SK-N-SH treated with all-trans-retinoic acid at 6 μM for 48 hours (cell line): ENCODE measurements around the gene PSMA7.

Source experiments
- ARNTL ChIP-seq: fragments of 450-650 bp; formaldehyde crosslinking; IDR thresholded peaks from 2 replicates; pipeline ENCODE4 v1.5.0; 2020; ENCODE audit warnings: low read depth, mild to moderate bottlenecking, moderate library complexity, borderline replicate concordance
- RARB ChIP-seq: fragments of 250-450 bp; sonication (Bioruptor Pico); IDR thresholded peaks from 2 replicates; pipeline ENCODE4 v1.8.0; 2021; ENCODE audit warnings: mild to moderate bottlenecking, moderate library complexity
- SNAI2 ChIP-seq: fragments of 250-450 bp; sonication (Bioruptor Pico); IDR thresholded peaks from 2 replicates; pipeline ENCODE4 v1.5.0; 2020; ENCODE audit warnings: mild to moderate bottlenecking, moderate library complexity
- ZC3H10 ChIP-seq: fragments of 250-450 bp; sonication (Bioruptor Pico); IDR thresholded peaks from 2 replicates; pipeline ENCODE4 v1.5.1; 2021; ENCODE audit warnings: mild to moderate bottlenecking, moderate library complexity
- ZFP3 ChIP-seq: fragments of 250-450 bp; sonication (Bioruptor Pico); IDR thresholded peaks from 2 replicates; pipeline ENCODE4 v1.5.0; 2020; ENCODE audit warnings: mild to moderate bottlenecking, moderate library complexity
- ZFP30 ChIP-seq: fragments of 450-650 bp; formaldehyde crosslinking; IDR thresholded peaks from 2 replicates; pipeline ENCODE4 v1.5.0; 2022; ENCODE audit warnings: mild to moderate bottlenecking, moderate library complexity
- TF ChIP-seq, protein P1 (sequence below): fragments of 250-450 bp; sonication (Bioruptor Pico); IDR thresholded peaks from 2 replicates; pipeline ENCODE4 v1.8.0; 2020; ENCODE audit warnings: mild to moderate bottlenecking, moderate library complexity, borderline replicate concordance
- TF ChIP-seq, protein P2 (sequence below): fragments of 250-450 bp; sonication (Bioruptor Pico); IDR thresholded peaks from 2 replicates; pipeline ENCODE4 v1.5.0; 2020; ENCODE audit warnings: mild to moderate bottlenecking, moderate library complexity

DNA sequence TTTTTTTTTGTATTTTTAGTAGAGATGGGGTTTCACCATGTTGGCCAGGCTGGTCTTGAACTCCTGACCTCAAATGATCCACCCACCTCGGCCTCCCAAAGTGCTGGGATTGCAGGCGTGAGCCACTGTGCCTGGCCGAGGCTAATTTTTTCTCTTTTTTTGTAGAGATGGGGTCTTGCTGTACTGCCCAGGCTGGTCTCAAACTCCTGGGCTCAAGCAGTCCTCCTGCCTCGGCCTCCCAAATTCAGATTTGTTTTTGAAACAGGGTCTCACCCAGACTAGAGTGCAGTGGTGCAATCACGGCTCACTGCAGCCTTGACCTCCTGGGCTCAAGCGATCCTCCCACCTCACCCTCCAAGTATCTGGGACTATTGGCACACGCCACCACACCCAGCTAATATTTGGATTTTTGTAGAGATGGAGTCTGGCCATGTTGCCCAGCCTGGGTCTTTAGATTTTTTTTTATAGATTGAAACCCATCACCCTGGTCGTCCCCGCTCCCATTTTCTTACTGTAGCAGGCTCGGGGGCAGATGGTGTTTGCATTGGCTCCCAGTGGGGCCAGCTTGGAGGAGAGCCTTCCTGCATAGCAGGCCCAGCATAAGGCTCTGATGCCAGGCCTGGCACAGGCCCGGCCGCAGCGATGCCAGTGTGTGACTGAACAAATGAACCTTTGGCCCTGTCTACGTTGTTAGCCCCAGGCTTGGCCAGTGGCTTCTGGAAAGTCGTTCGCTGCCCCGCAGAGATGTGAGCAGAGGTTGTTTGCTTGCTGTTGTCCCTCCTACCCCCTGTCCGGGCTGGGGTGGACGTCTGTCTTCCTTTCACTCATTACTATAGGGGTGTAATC is 35.3 kb upstream of the PSMA7 start:
- TF ChIP-seq RARB (CRISPR knock-in tag) (no peak), ZFP30 (CRISPR knock-in tag) (no peak), ZFP3 (CRISPR knock-in tag) (no peak), ARNTL (CRISPR knock-in tag) (no peak), SNAI2 (CRISPR knock-in tag) (no peak), ZC3H10 (no peak)
- TF ChIP-seq, protein P1, sequence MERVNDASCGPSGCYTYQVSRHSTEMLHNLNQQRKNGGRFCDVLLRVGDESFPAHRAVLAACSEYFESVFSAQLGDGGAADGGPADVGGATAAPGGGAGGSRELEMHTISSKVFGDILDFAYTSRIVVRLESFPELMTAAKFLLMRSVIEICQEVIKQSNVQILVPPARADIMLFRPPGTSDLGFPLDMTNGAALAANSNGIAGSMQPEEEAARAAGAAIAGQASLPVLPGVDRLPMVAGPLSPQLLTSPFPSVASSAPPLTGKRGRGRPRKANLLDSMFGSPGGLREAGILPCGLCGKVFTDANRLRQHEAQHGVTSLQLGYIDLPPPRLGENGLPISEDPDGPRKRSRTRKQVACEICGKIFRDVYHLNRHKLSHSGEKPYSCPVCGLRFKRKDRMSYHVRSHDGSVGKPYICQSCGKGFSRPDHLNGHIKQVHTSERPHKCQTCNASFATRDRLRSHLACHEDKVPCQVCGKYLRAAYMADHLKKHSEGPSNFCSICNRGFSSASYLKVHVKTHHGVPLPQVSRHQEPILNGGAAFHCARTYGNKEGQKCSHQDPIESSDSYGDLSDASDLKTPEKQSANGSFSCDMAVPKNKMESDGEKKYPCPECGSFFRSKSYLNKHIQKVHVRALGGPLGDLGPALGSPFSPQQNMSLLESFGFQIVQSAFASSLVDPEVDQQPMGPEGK: no peak
- TF ChIP-seq, protein P2, sequence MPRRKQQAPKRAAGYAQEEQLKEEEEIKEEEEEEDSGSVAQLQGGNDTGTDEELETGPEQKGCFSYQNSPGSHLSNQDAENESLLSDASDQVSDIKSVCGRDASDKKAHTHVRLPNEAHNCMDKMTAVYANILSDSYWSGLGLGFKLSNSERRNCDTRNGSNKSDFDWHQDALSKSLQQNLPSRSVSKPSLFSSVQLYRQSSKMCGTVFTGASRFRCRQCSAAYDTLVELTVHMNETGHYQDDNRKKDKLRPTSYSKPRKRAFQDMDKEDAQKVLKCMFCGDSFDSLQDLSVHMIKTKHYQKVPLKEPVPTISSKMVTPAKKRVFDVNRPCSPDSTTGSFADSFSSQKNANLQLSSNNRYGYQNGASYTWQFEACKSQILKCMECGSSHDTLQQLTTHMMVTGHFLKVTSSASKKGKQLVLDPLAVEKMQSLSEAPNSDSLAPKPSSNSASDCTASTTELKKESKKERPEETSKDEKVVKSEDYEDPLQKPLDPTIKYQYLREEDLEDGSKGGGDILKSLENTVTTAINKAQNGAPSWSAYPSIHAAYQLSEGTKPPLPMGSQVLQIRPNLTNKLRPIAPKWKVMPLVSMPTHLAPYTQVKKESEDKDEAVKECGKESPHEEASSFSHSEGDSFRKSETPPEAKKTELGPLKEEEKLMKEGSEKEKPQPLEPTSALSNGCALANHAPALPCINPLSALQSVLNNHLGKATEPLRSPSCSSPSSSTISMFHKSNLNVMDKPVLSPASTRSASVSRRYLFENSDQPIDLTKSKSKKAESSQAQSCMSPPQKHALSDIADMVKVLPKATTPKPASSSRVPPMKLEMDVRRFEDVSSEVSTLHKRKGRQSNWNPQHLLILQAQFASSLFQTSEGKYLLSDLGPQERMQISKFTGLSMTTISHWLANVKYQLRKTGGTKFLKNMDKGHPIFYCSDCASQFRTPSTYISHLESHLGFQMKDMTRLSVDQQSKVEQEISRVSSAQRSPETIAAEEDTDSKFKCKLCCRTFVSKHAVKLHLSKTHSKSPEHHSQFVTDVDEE (CRISPR knock-in tag): no peak
